T-helper 17 cell (primary cell): ENCODE data around the gene TGFBR3L. TPM values are rescaled to one million over a fixed set of nuclear protein-coding genes. Genes with fewer than 3 reads are reported as not detected.
A peak's percentile ranks its signal among the peaks of the same experiment; 100 is the strongest.
"Not testable (repeated sequence)": the region's sequence is repeated elsewhere in the genome, so short reads cannot be mapped to it uniquely, and the experiment has no call there.

ENCODE experiments used
- ATAC-seq: fragments of 150-1000 bp; cut with Tn5 transposase; 2 replicates; pipeline ENCODE4 v1.10.0; 2021; ENCODE audit warnings: mild to moderate bottlenecking, moderate library complexity
- DNase-seq, 3 donors: peaks; one replicate each; pipeline versions ENCODE4 v3.0.0 to v3.0.0-alpha.2; 2020 to 2021
- H3K9me3 ChIP-seq: one replicate; pipeline ENCODE4 v1.7.0; 2013; ENCODE audit warnings: low read length, mild to moderate bottlenecking; ENCODE audit not compliant: control insufficient read depth, poor library complexity, severe bottlenecking
- H3K27ac Mint-ChIP-seq: one replicate; pipeline ENCODE4 v1.8.0; 2022; ENCODE audit warnings: mild to moderate bottlenecking, moderate library complexity, mixed read lengths
- H3K27me3 Mint-ChIP-seq: one replicate; pipeline ENCODE4 v1.8.0; 2022; ENCODE audit warnings: mixed read lengths
- H3K36me3 Mint-ChIP-seq: one replicate; pipeline ENCODE4 v1.8.0; 2022; ENCODE audit warnings: low read depth, mixed read lengths
- H3K4me1 Mint-ChIP-seq: one replicate; pipeline ENCODE4 v1.8.0; 2022; ENCODE audit warnings: mild to moderate bottlenecking, mixed read lengths
- H3K4me3 Mint-ChIP-seq: one replicate; pipeline ENCODE4 v1.8.0; 2022; ENCODE audit warnings: mild to moderate bottlenecking, moderate library complexity, mixed read lengths
- total RNA-seq, 4 donors: library from RNA in 2 of 4; stranded (reverse) in 2 of 4; gene quantifications; one replicate each; pipeline ENCODE4 v1.2.3 and lab custom pipeline; 2022 to 2026

Gene TGFBR3L
- total RNA-seq, 2 donors from 2014 or later, result 1.4 to 1.7 TPM

DNA sequence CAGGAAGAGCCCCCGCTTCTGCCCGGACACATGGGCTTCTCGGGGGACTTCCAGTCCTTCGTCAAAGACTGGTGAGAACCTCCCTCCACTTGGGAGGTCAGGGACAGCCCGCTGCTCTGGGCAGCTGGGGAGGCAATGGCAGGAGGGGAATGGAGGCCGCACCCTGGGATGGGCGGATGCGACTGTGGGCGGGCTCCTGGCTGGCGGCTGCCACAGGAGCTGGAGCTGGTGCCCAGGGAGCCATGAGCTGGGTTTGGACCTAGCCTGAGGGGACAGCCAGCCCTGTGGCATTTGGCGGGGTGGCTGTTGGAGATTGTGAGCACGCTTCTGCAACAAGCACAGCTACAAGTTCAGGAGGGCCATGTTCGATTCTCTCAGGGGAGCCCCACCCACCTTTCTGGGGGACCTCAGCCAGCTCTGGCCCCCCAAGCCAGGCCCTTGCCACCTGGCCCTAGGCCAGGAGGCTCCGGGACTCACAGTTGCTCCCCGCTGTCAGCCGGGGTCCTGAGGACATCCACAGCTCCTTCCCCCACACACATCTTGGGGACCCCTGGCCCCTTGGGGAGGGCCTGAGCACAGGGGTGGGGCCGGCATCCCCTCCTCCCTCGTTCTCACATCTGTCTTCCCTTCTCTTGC is 3.0 kb upstream of the TGFBR3L start:
- Mint-ChIP-seq H3K4me3 (no peak overlapping the region), H3K4me1 (peaks cover 13% of the 10 kb centered on the region), H3K27me3 (peaks cover 6% of the 10 kb centered on the region), H3K36me3 (peaks cover 11% of the 10 kb centered on the region), H3K27ac (no peak overlapping the region)
- DNase-seq, result no peak
- no peaks in the 10 kb centered on the region for H3K9me3 ChIP-seq
- ATAC-seq, result no peak

GRCh38 chr19:7912144-7912696 is 2.4 kb upstream of the TGFBR3L start:
- Mint-ChIP-seq H3K27me3 (peaks cover 6% of the 10 kb centered on the region), H3K4me3 (no peak overlapping the region), H3K27ac (no peak overlapping the region), H3K4me1 (peaks cover 13% of the 10 kb centered on the region), H3K36me3 (peaks cover 11% of the 10 kb centered on the region)
- DNase-seq (no peak), ATAC-seq (no peak)
- H3K9me3 ChIP-seq, result no peaks in the 10 kb centered on the region

- ATAC-seq (no peak), DNase-seq (no peak)
- Mint-ChIP-seq H3K4me1 (peaks cover 11% of the 10 kb centered on the region), H3K36me3 (peaks cover 11% of the 10 kb centered on the region), H3K4me3 (peak overlapping the region; percentile 59), H3K27ac (no peak overlapping the region), H3K27me3 (peaks cover 6% of the 10 kb centered on the region)
- no peaks in the 10 kb centered on the region for H3K9me3 ChIP-seq
Observed at GRCh38 chr19:7912697-7913564, 1.7 kb upstream of the TGFBR3L start.

GRCh38 chr19:7913652-7914051 is 978 bp upstream of the TGFBR3L start:
- Mint-ChIP-seq H3K27ac (no peak overlapping the region), H3K4me1 (peaks cover 14% of the 10 kb centered on the region), H3K36me3 (peaks cover 11% of the 10 kb centered on the region), H3K27me3 (peaks cover 6% of the 10 kb centered on the region), H3K4me3 (no peak overlapping the region)
- no peak for ATAC-seq
- no peaks in the 10 kb centered on the region for H3K9me3 ChIP-seq
- no peak for DNase-seq

GRCh38 chr19:7914099-7914498 is 531 bp upstream of the TGFBR3L start:
- Mint-ChIP-seq H3K27ac (no peak overlapping the region), H3K4me3 (no peak overlapping the region), H3K36me3 (peaks cover 11% of the 10 kb centered on the region), H3K27me3 (peaks cover 6% of the 10 kb centered on the region), H3K4me1 (peaks cover 14% of the 10 kb centered on the region)
- no peak for DNase-seq
- no peaks in the 10 kb centered on the region for H3K9me3 ChIP-seq
- no peak for ATAC-seq

GRCh38 chr19:7915250-7916102 is 846 bp downstream of the TGFBR3L start:
- no peaks in the 10 kb centered on the region for H3K9me3 ChIP-seq
- no peak for DNase-seq
- Mint-ChIP-seq H3K27ac (peak overlapping the region; percentile 14), H3K4me3 (peak overlapping the region; percentile 86), H3K4me1 (peaks cover 20% of the 10 kb centered on the region), H3K27me3 (peaks cover 10% of the 10 kb centered on the region), H3K36me3 (peaks cover 13% of the 10 kb centered on the region)
- no peak for ATAC-seq

GRCh38 chr19:7916103-7916954 is 1.7 kb downstream of the TGFBR3L start:
- DNase-seq (peak; percentile 46 to 57 (median 54)), ATAC-seq (no peak)
- no peaks in the 10 kb centered on the region for H3K9me3 ChIP-seq
- Mint-ChIP-seq H3K27ac (peak overlapping the region; percentile 14), H3K4me1 (peaks cover 22% of the 10 kb centered on the region), H3K27me3 (peaks cover 10% of the 10 kb centered on the region), H3K4me3 (peak overlapping the region; percentile 86), H3K36me3 (peaks cover 11% of the 10 kb centered on the region)

DNA sequence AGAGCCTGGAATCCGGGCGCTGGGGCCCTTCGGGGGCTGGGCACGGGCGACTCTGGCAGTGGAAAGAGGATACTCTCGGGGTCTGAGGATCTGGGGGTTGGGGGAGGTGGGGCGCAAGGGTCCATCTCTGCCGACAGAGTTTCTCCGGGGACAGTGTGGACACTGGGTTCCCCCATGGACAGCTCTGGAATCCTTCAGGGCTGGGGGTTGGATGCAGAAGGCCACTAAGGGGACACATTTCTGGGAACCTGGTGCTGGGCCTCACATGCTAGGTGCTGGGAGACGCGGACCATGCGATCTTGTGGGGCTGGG is 2.3 kb downstream of the TGFBR3L start:
- H3K9me3 ChIP-seq, result no peaks in the 10 kb centered on the region
- peaks cover 10% of the 10 kb centered on the region for H3K27me3 Mint-ChIP-seq
- H3K27ac Mint-ChIP-seq, result no peak overlapping the region
- ATAC-seq, result no peak
- H3K4me1 Mint-ChIP-seq, result peaks cover 24% of the 10 kb centered on the region
- no peak for DNase-seq
- peak overlapping the region; percentile 86 for H3K4me3 Mint-ChIP-seq
- H3K36me3 Mint-ChIP-seq, result peaks cover 8% of the 10 kb centered on the region

- H3K9me3 ChIP-seq, result no peaks in the 10 kb centered on the region
- ATAC-seq (peak; percentile 21), DNase-seq (peak; percentile 46 to 61 (median 50))
- peaks cover 10% of the 10 kb centered on the region for H3K27me3 Mint-ChIP-seq
- no peak overlapping the region for H3K27ac Mint-ChIP-seq
- peaks cover 27% of the 10 kb centered on the region for H3K4me1 Mint-ChIP-seq
- peaks cover 6% of the 10 kb centered on the region for H3K36me3 Mint-ChIP-seq
- peak overlapping the region; percentile 86 for H3K4me3 Mint-ChIP-seq
Observed at GRCh38 chr19:7917267-7918061, 2.8 kb downstream of the TGFBR3L start.

DNA sequence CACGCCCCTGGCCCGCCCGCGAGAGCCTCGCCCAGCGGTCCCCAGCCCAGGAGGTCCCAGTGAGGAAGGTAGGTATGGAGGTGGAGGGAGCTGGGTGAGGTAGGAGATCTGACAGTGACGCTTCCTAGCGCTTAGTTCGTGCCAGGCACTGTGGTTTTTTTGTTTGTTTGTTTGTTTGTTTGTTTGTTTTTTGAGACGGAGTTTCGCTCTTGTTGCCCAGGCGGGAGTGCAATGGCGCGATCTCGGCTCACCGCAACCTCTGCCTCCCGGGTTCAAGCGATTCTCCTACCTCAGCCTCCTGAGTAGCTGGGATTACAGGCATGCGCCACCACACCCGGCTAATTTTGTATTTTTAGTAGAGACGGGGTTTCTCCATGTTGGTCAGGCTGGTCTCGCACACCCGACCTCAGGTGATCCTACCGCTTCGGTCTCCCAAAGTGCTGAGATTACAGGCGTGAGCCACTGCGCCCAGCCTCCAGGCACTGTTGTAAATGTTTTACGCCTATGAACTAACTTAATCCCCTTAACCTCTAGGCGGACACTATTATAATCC is 3.5 kb downstream of the TGFBR3L start:
- not testable (repeated sequence) for H3K27ac Mint-ChIP-seq, ATAC-seq
- H3K4me1 Mint-ChIP-seq, result peaks cover 24% of the 10 kb centered on the region

GRCh38 chr19:7918615-7919421 is 4.2 kb downstream of the TGFBR3L start:
- no peaks in the 10 kb centered on the region for H3K9me3 ChIP-seq
- Mint-ChIP-seq H3K27me3 (peaks cover 10% of the 10 kb centered on the region), H3K27ac (no peak overlapping the region), H3K4me1 (peaks cover 24% of the 10 kb centered on the region), H3K4me3 (peak overlapping the region; percentile 78), H3K36me3 (peaks cover 2% of the 10 kb centered on the region)
- ATAC-seq, result no peak
- DNase-seq, result no peak

More for the DNA sequence above, 3.5 kb downstream of the TGFBR3L start:
- H3K36me3 Mint-ChIP-seq, H3K9me3 ChIP-seq, DNase-seq: not testable (repeated sequence)
- peak overlapping the region; percentile 78 for H3K4me3 Mint-ChIP-seq
- peaks cover 10% of the 10 kb centered on the region for H3K27me3 Mint-ChIP-seq
